Neural progenitor cell (in vitro differentiated cells): Measurements from ENCODE around the gene PTTG1IP. TPM values are rescaled to one million over a fixed set of nuclear protein-coding genes. Genes with fewer than 3 reads are reported as not detected.
A peak's percentile ranks its signal among the peaks of the same experiment; 100 is the strongest.

Experiments used
- DNase-seq: peaks from one replicate; pipeline ENCODE4 v3.0.0-alpha.2; 2016; ENCODE audit warnings: low spot score
- H2AFZ ChIP-seq: fragments of 200-600 bp; sonication (generic); replicated peaks from 2 replicates; pipeline ENCODE4 v1.6.1; 2016; ENCODE audit warnings: antibody characterized with exemption
- H3F3A ChIP-seq: fragments of 200-600 bp; sonication (generic); 2 replicates; pipeline ENCODE4 v1.6.1; 2016; ENCODE audit warnings: antibody characterized with exemption, low read depth
- H3K27ac ChIP-seq: fragments of 200-600 bp; sonication (generic); 2 replicates; pipeline ENCODE4 v1.5.1; 2016; ENCODE audit warnings: mild to moderate bottlenecking
- H3K27me3 ChIP-seq: fragments of 200-600 bp; sonication (generic); 2 replicates; pipeline ENCODE4 v1.6.1; 2016; ENCODE audit warnings: mild to moderate bottlenecking, moderate library complexity
- H3K36me3 ChIP-seq: fragments of 200-600 bp; sonication (generic); 2 replicates; pipeline ENCODE4 v1.5.1; 2016
- H3K4me1 ChIP-seq: fragments of 200-600 bp; sonication (generic); 2 replicates; pipeline ENCODE4 v1.6.1; 2016; ENCODE audit warnings: mixed run types
- H3K4me2 ChIP-seq: fragments of 200-600 bp; sonication (generic); 2 replicates; pipeline ENCODE4 v1.6.1; 2016
- H3K4me3 ChIP-seq: fragments of 200-600 bp; sonication (generic); 2 replicates; pipeline ENCODE4 v1.5.1; 2016
- H3K79me2 ChIP-seq: fragments of 200-600 bp; sonication (generic); 2 replicates; pipeline ENCODE4 v1.6.1; 2016; ENCODE audit warnings: low read depth
- H3K9ac ChIP-seq: fragments of 200-600 bp; sonication (generic); 2 replicates; pipeline ENCODE4 v1.6.1; 2016
- H3K9me3 ChIP-seq: fragments of 200-600 bp; sonication (generic); 2 replicates; pipeline ENCODE4 v1.5.1; 2016; ENCODE audit warnings: low read depth
- H4K20me1 ChIP-seq: fragments of 200-600 bp; sonication (generic); 2 replicates; pipeline ENCODE4 v1.6.1; 2016; ENCODE audit warnings: low read depth
- H3K27ac Mint-ChIP-seq: 3 replicates; pipeline ENCODE4 v1.8.0; 2021; ENCODE audit warnings: mixed read lengths
- H3K27me3 Mint-ChIP-seq: 2 replicates; pipeline ENCODE4 v1.8.0; 2022; ENCODE audit warnings: low read depth, mild to moderate bottlenecking, inconsistent platforms, moderate library complexity, mixed read lengths; ENCODE audit not compliant: insufficient read depth
- H3K36me3 Mint-ChIP-seq: 3 replicates; pipeline ENCODE4 v1.8.0; 2021; ENCODE audit warnings: mixed read lengths
- H3K4me1 Mint-ChIP-seq: 3 replicates; pipeline ENCODE4 v1.8.0; 2021; ENCODE audit warnings: mixed read lengths
- H3K4me3 Mint-ChIP-seq: 3 replicates; pipeline ENCODE4 v1.8.0; 2021; ENCODE audit warnings: mild to moderate bottlenecking, moderate library complexity, mixed read lengths
- H3K9me3 Mint-ChIP-seq: 3 replicates; pipeline ENCODE4 v1.8.0; 2020; ENCODE audit warnings: mixed read lengths
- EZH2 ChIP-seq: fragments of 200-600 bp; sonication (generic); IDR thresholded peaks from 2 replicates; pipeline ENCODE4 v1.6.1; 2017; ENCODE audit warnings: antibody characterized with exemption, mild to moderate bottlenecking, moderate library complexity
- EZH2phosphoT487 ChIP-seq: fragments of 200-600 bp; sonication (generic); IDR thresholded peaks from 2 replicates; pipeline ENCODE4 v1.6.1; 2017; ENCODE audit warnings: antibody characterized with exemption
- total RNA-seq: library from RNA; depleted of rRNA; stranded (reverse); fragments of >200 nt; gene quantifications from 2 replicates; pipeline ENCODE4 v1.2.3, GENCODE V29; 2015; ENCODE audit warnings: low replicate concordance
- TF ChIP-seq, protein P1 (sequence below): fragments of 200-600 bp; sonication (generic); IDR thresholded peaks from 2 replicates; pipeline ENCODE4 v1.5.1; 2017; ENCODE audit warnings: antibody characterized with exemption, mild to moderate bottlenecking

The PTTG1IP gene
- total RNA-seq, 1 donor from 2014 or later = 162 TPM

GRCh38 chr21:44870748-44871495 is 2.6 kb downstream of the PTTG1IP start:
- Histone ChIP-seq H3K4me2 (peak overlapping the region; percentile 88), H3K36me3 (no peaks in the 10 kb centered on the region), H2AFZ (no peak overlapping the region), H3K9ac (no peak overlapping the region), H3F3A (peaks cover 16% of the 10 kb centered on the region), H3K4me3 (no peak overlapping the region), H3K27ac (no peak overlapping the region), H3K79me2 (peaks cover 70% of the 10 kb centered on the region), H3K9me3 (no peaks in the 10 kb centered on the region), H4K20me1 (peaks cover 69% of the 10 kb centered on the region), H3K4me1 (peaks cover 11% of the 10 kb centered on the region), H3K27me3 (peaks cover 21% of the 10 kb centered on the region)
- TF ChIP-seq EZH2 (no peak), EZH2phosphoT487 (no peak)
- TF ChIP-seq, protein P1, sequence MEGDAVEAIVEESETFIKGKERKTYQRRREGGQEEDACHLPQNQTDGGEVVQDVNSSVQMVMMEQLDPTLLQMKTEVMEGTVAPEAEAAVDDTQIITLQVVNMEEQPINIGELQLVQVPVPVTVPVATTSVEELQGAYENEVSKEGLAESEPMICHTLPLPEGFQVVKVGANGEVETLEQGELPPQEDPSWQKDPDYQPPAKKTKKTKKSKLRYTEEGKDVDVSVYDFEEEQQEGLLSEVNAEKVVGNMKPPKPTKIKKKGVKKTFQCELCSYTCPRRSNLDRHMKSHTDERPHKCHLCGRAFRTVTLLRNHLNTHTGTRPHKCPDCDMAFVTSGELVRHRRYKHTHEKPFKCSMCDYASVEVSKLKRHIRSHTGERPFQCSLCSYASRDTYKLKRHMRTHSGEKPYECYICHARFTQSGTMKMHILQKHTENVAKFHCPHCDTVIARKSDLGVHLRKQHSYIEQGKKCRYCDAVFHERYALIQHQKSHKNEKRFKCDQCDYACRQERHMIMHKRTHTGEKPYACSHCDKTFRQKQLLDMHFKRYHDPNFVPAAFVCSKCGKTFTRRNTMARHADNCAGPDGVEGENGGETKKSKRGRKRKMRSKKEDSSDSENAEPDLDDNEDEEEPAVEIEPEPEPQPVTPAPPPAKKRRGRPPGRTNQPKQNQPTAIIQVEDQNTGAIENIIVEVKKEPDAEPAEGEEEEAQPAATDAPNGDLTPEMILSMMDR = no peak
- no peak for DNase-seq
- Mint-ChIP-seq H3K4me1 (peaks cover 55% of the 10 kb centered on the region), H3K27me3 (peaks cover 22% of the 10 kb centered on the region), H3K36me3 (peaks cover 15% of the 10 kb centered on the region), H3K27ac (no peak overlapping the region), H3K9me3 (no peaks in the 10 kb centered on the region), H3K4me3 (peak overlapping the region; percentile 98)

DNA sequence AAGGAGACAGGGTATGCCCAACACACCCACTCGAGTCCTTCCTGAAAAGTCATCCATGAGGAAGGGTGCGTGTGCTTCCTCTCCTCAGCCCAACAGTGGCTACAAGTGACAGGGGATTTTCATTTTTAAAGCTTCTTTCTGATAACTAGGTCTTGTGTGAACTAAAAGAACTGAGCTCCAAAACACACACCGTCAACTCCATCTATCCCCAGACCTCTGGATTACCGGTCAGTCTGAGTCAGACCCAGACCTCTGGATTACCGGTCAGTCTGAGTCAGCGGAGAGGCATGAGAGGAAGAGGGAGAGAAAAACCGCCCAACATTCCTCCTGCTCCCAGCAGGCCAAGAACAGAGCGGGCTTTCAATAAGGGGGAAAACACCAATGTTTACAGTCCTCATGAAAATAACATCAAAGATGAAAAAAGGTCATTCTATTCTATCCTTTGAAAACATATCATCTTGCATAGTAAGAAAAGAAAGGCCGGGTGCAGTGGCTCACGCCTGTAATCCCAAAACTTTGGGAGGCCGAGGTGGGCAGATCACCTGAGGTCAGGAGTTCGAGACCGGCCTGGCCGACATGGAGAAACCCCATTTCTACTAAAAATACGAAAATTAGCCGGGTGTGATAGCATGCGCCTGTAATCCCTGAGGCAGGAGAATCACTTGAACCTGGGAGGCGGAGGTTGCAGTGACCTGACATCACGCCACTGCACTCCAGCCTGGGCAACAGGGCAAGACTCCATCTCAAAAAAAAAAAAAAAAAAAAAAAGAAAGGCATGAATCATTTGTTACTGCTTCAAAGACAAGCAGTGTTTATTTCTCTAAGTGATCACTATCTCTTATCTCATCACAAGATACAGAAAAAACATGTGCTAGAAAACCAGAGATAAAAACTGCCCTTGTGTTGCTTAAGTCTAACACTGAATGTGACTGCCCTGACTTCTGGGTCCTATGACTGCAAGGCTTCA is 3.4 kb downstream of the PTTG1IP start:
- Histone ChIP-seq H3K9ac (no peak overlapping the region), H3K4me2 (no peak overlapping the region), H3K4me3 (no peak overlapping the region), H3K4me1 (peaks cover 11% of the 10 kb centered on the region), H3K36me3 (no peaks in the 10 kb centered on the region), H3K79me2 (peaks cover 79% of the 10 kb centered on the region), H3K9me3 (no peaks in the 10 kb centered on the region), H2AFZ (no peak overlapping the region), H3F3A (peaks cover 11% of the 10 kb centered on the region), H3K27ac (no peak overlapping the region), H4K20me1 (peaks cover 78% of the 10 kb centered on the region), H3K27me3 (peaks cover 12% of the 10 kb centered on the region)
- no peaks in the 10 kb centered on the region for H3K9me3 Mint-ChIP-seq
- TF ChIP-seq EZH2 (no peak), EZH2phosphoT487 (no peak)
- DNase-seq = peak; percentile 40
- H3K4me3 Mint-ChIP-seq = peak overlapping the region; percentile 77
- H3K27me3 Mint-ChIP-seq = peaks cover 15% of the 10 kb centered on the region
- H3K27ac Mint-ChIP-seq = no peak overlapping the region
- H3K36me3 Mint-ChIP-seq = peaks cover 17% of the 10 kb centered on the region
- H3K4me1 Mint-ChIP-seq = peaks cover 55% of the 10 kb centered on the region

GRCh38 chr21:44868707-44869106 is 4.8 kb downstream of the PTTG1IP start:
- Histone ChIP-seq H3K4me3 (no peak overlapping the region), H2AFZ (no peak overlapping the region), H3K27me3 (no peaks in the 10 kb centered on the region), H3K9me3 (no peaks in the 10 kb centered on the region), H3F3A (no peaks in the 10 kb centered on the region), H3K9ac (no peak overlapping the region), H3K79me2 (peaks cover 92% of the 10 kb centered on the region), H3K4me1 (peaks cover 7% of the 10 kb centered on the region), H3K36me3 (no peaks in the 10 kb centered on the region), H4K20me1 (peaks cover 90% of the 10 kb centered on the region), H3K4me2 (no peak overlapping the region), H3K27ac (no peak overlapping the region)
- H3K36me3 Mint-ChIP-seq = peaks cover 22% of the 10 kb centered on the region
- no peaks in the 10 kb centered on the region for H3K9me3 Mint-ChIP-seq
- peaks cover 7% of the 10 kb centered on the region for H3K27me3 Mint-ChIP-seq
- no peak for DNase-seq
- H3K4me1 Mint-ChIP-seq = peaks cover 55% of the 10 kb centered on the region
- no peak overlapping the region for H3K27ac Mint-ChIP-seq
- H3K4me3 Mint-ChIP-seq = peak overlapping the region; percentile 5
- TF ChIP-seq, protein P1 = no peak
- TF ChIP-seq EZH2phosphoT487 = no peak
- no peak for TF ChIP-seq EZH2
